T-helper 9 cell (primary cell): Measurements from ENCODE around the gene SORBS2.
"Not testable (repeated sequence)": the region's sequence is repeated elsewhere in the genome, so short reads cannot be mapped to it uniquely, and the experiment has no call there.

Experiments used
- DNase-seq: peaks from one replicate; pipeline ENCODE4 v3.0.0-alpha.2; 2020
- total RNA-seq, 2 donors: gene quantifications; one replicate each; lab custom pipeline; 2026; lab: John Stamatoyannopoulos, UW

The SORBS2 gene, protein sequence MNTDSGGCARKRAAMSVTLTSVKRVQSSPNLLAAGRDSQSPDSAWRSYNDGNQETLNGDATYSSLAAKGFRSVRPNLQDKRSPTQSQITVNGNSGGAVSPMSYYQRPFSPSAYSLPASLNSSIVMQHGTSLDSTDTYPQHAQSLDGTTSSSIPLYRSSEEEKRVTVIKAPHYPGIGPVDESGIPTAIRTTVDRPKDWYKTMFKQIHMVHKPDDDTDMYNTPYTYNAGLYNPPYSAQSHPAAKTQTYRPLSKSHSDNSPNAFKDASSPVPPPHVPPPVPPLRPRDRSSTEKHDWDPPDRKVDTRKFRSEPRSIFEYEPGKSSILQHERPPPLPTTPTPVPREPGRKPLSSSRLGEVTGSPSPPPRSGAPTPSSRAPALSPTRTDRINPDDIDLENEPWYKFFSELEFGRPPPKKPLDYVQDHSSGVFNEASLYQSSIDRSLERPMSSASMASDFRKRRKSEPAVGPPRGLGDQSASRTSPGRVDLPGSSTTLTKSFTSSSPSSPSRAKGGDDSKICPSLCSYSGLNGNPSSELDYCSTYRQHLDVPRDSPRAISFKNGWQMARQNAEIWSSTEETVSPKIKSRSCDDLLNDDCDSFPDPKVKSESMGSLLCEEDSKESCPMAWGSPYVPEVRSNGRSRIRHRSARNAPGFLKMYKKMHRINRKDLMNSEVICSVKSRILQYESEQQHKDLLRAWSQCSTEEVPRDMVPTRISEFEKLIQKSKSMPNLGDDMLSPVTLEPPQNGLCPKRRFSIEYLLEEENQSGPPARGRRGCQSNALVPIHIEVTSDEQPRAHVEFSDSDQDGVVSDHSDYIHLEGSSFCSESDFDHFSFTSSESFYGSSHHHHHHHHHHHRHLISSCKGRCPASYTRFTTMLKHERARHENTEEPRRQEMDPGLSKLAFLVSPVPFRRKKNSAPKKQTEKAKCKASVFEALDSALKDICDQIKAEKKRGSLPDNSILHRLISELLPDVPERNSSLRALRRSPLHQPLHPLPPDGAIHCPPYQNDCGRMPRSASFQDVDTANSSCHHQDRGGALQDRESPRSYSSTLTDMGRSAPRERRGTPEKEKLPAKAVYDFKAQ (N-terminal part only)
- total RNA-seq, result 0 to 0.48 reads per million in 2 donors

DNA sequence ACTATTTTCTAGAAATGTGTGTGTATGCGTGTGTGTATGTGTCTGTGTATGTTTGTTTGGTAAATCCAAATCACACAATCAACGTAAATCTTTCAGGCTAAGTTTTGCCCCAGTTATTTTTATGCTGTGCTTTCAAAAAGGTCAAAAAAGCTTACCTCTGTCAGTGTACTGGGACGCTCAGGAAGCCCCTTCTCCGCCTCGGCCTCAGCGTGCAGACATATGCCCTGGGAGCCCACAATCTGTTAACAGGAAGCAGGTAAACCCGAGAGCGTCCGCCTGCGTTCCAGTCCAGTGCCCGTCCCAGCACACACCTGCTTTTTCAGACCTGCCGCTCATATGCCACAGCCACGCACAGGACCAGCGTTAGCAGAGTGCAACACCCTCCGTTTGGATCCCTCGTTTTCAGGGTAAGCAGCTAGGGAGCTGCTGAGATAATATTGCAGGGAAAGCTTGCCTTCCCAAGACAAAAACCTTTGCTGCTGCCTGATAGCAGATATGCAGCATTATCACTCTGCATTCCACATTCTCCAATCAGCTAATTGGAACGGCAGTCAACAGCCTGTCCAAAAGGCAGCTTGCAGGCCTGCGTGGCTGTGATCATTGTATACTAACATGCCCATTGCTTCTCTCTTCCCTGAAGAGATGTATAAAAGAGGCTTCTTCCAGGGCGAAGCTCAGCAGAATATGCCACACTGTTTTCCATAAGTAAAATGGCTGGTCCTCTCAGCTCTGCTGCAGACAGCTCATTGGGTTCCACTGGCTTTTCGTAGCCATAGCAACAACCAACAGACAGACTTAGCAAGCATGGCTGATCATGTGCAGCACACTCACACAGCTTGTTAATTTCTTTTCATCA, at the start of gene SORBS2:
SORBS2 (minus strand) TSS at position 686 of the 856 bp plus-strand sequence. CDS start 121,623 bp downstream, outside the sequence.
- DNase-seq, result no peak

DNA sequence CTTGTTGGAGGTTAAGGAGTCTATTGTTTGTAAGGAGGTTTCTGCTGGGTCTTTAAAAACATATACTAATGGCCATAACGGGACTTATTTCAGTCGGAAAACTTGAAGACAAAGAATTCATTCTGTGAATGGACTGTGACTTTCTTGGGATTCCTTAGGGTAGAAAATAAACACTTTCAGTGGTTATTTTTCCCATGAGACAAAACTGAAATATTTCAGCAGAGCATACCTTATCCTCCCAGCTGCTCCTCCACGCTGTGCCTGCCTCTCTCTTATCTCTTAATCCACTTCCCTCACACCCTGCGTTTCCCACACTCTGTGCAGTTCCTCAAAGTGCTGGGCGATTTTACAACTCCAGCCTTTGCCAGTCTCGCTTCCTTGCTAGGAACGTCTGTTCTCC, 47.1 kb upstream of the SORBS2 start:
- DNase-seq, result no peak

DNA sequence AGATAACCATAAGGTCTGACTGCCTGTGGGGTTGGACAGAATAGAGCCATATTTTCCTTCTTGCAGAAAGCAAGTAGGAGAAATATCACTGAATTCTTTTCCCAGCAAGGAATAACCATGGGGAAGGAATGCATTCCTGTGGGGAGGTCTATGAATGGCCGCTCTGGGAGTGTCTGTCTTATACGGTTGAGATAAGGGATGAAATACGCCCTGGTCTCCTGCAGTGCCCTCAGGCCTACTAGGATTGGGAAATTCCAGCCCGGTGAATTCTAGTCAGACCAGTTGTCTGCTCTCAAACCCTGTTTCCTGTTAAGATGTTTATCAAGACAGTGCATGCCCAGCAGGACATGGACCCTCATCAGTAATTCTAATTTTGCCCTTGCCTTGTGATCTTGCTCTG, 45.6 kb upstream of the SORBS2 start:
- DNase-seq, result not testable (repeated sequence)

DNA sequence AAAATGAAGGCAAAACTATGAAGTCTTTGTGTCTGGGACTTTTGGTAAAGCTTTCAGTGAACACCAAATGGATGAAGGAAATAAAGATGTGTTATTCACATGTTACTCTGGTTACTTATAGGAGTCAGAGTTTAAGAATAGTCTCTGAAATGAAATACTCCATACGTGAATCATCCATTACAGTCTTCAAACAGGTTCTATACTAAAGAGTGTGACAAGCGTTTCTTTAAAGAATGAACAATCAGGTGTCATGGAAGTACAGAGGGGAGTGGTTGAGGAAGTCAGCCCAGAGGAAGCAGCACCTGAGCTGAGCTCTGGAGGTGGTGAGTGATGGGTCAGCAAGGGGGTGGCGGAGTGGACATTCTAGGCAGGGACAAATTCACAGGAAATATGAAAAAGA, 41.8 kb upstream of the SORBS2 start:
- DNase-seq, result no peak

- no peak for DNase-seq
Measured at GRCh38 chr4:185852961-185853360, 41.0 kb upstream of the SORBS2 start.

GRCh38 chr4:185849664-185850550, 37.9 kb upstream of the SORBS2 start:
- no peak for DNase-seq

GRCh38 chr4:185847352-185848097, 35.5 kb upstream of the SORBS2 start:
- no peak for DNase-seq

GRCh38 chr4:185846505-185847150, 34.6 kb upstream of the SORBS2 start:
- no peak for DNase-seq

DNA sequence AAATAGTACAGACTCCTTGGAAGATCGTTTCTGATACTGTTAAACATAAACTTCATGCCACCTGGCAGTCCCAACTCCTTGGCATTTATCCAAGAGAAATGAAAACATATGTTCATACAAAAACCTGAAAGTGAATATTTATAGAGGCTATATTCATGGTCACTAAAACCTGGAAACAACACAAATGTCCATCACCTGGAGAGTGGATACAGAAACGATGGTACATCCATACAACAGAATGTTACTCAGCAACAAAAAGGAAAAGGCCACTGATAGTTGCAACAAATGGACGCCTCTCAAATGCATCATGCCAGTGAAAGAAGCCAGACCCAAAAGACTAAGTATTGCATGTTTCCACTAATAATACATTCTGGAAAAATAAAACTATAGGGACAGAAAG, 34.0 kb upstream of the SORBS2 start:
- no peak for DNase-seq

- no peak for DNase-seq
Measured at GRCh38 chr4:185841451-185841850, 29.5 kb upstream of the SORBS2 start.

DNA sequence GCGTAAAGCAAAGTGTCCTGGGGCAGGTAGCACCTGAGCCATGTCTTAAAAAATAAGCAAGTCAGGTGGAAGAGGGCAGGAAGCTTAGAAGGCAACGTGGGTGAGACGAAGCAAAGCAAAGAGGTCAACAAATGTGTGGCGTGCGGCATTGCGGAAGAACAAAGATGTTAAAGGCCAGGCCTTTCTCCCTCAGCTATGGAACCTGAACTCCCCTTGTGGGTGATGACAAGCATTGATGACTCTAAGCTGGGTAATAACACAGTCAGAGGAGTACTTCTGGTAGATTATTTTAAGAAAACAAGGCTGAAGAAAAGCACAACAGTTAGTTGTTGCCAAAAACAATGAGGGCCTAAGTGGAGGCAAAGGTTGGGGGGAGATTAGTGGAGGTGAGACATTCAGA, 29.0 kb upstream of the SORBS2 start:
- no peak for DNase-seq

GRCh38 chr4:185840201-185840600, 28.2 kb upstream of the SORBS2 start:
- no peak for DNase-seq

- no peak for DNase-seq
Measured at GRCh38 chr4:185839770-185840169, 27.8 kb upstream of the SORBS2 start.

DNA sequence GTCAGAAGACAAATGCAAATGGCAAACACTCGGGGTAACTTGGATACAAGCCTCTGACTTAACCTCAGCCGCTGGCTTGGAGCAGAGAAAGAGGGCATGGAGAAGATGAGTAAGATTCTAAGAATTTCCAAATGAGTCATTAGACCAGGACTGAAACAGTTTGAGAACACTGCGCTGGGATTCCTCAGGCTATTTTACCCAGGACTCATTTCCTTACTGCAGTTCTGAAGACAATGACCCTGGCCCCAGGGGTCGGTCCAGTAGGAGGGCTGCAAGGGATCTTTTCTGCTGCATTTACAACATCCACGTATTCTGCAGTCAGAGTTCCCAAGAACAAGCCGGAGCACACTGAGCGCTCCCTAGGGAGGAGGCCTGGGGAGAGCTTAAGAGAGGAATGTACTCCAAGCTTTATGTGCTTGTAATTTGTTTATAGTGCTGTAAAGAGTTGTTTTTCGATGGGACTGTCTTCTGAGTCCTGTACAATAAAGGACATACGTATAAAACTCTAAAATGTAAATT, 27.3 kb upstream of the SORBS2 start:
- DNase-seq, result no peak

DNA sequence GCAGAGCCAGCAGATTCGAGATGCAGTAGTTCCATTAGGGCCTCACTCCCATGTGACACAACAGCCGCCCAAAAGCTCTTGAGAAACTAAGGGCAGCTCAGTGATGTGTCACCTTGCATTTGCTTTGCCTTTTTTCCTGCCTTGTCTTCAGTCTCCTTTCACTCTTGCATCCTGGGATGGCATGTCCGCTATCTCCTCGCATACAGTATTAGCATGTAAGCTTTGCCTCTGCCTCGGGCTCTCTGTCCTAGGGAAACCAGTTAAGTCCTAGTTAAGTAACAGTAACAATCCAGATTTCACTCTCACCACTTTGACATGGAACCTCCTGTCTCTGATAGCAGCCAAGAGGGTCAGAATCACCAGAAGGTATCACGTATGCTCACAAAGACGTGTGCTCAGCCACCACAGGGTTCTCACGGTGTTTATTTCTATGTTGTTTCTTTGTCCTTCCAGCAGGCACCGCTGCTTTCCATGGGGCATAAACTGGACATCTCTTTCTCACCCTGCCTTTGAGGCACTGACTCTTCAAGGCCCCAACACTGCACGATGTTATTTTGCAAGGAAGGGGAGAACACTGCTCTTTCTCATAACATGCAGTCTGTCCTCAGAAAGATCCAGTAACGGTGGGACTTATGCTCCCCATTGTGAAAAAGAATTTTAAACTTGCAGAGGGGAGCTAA, 26.7 kb upstream of the SORBS2 start:
- DNase-seq, result no peak

- no peak for DNase-seq
Measured at GRCh38 chr4:185838104-185838452, 26.1 kb upstream of the SORBS2 start.

- DNase-seq, result no peak
Measured at GRCh38 chr4:185837415-185838103, 25.6 kb upstream of the SORBS2 start.

- DNase-seq, result no peak
Measured at GRCh38 chr4:185836241-185837084, 24.5 kb upstream of the SORBS2 start.
